Measurements from ENCODE around the gene LCN6.

DNA sequence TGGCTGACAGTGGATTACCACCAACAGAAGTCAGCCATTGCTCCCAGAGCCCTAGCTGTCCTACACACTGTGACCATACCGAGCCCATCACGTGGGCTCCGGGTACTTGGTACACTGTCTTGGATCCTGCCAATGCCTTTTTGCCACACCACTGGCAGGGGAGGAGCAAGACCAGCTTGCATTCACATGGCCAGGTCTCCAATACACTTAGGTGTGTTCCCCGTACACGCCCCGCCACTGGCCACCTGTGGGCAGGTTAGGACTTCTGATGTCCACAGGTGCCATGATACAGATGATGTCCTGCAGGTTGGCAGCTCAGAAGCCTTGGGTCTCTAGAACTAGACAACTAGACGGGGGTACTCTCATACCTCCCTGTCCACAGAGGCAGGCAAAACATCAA is 41.3 kb downstream of the LCN6 start:
- no peak for TF ChIP-seq POLR2A (IDR thresholded peaks at IDR 0.05)
- no peak for TF ChIP-seq CTCF (IDR thresholded peaks at IDR 0.05)

Measured in right lobe of liver (tissue), 4 donors.